ENCODE measurements around the gene CIC. TPM values are rescaled to one million over a fixed set of nuclear protein-coding genes. Genes with fewer than 3 reads are reported as not detected.

CIC gene
- polyA plus RNA-seq, 3 donors, result 0.62 to 42.2 (median 0.87) TPM

DNA sequence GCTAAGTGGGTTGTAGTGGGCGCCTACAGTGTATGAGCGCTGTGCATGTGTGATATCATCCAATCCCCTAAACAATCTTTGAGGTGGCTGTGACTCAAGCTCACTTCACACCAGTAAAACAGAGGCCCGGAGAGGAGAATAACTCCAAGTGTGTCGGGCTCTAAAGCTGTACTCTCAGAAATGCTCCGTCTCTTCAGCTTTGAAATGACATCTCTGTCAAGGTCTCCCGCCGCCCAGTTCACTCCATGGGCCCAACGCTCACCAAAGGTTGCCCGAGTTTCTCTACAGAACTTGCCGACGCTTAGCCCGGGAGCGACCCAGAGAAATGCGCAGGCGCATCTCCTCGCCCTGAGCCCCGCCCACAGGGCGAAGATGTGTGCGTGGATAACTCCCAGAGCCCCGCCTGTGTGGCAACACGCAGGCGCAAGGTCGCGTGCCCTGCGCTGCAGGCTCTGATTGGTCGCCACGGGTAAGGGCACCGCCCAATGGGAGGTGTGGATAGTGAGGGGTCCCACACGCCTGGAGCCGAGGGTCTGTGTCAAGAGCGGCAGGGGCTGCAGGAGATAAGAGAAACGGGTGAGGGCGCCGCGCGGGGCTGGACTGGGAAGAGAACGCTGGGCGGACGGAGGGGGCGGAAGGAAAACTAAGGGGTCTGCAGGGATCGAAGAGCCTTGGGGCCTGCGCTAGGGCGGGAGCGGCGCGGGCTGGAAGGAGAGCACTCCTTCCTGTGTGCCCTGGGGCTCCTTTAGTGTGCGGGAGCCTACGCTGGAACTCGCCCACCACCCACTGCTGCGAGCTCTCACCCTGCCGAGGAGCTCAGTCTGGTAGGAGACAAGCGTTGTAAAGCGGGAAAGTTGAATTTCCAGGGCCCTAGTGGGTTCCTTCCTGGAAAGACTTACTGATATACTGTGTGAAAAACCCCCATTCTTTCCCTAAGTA, 49.0 kb upstream of the CIC start, which contains the start of gene ZNF526:
Gene ZNF526, plus strand, starts transcription at position 501 of the 939 bp plus-strand sequence. CDS start 4,092 bp downstream, outside the sequence.
- Histone ChIP-seq H3K27me3 (ENCODE audit: control insufficient read depth in 2 of 2, insufficient read depth in 2 of 2, low read length in 2 of 2) (no peaks in the 10 kb centered on the region), H3K79me2 (ENCODE audit: insufficient read depth, low read length) (peaks cover 79% of the 10 kb centered on the region), H2AFZ (ENCODE audit: insufficient read depth, low read depth, low read length, poor library complexity, severe bottlenecking) (peak within 1 kb of the TSS; percentile 94), H3K27ac (ENCODE audit: low read depth in 1 of 2, low read length in 2 of 2) (peak within 1 kb of the TSS; percentile 83 to 98), H3K4me2 (replicated peaks; ENCODE audit: extremely low read depth, low read length, poor library complexity, severe bottlenecking) (peak within 1 kb of the TSS; percentile 92), H3K9ac (ENCODE audit: insufficient read depth, low read length, poor library complexity, severe bottlenecking) (peak within 1 kb of the TSS; percentile 85), H4K20me1 (ENCODE audit: insufficient read depth, low read length) (peaks cover 50% of the 10 kb centered on the region), H3K4me3 (replicated peaks in 1 of 3; ENCODE audit: low read depth in 2 of 3, low read length in 3 of 3) (peak within 1 kb of the TSS; percentile 58 to 84 (median 83)), H3K4me1 (ENCODE audit: control insufficient read depth in 1 of 2, insufficient read depth in 2 of 2, low read length in 2 of 2) (peaks cover 51 to 56% of the 10 kb centered on the region in 2 donors), H3K36me3 (replicated peaks in 1 of 2; ENCODE audit: control insufficient read depth in 1 of 2, insufficient read depth in 2 of 2, low read length in 2 of 2) (peaks cover 12 to 20% of the 10 kb centered on the region in 2 donors), H3K9me3 (replicated peaks in 1 of 2; ENCODE audit: control insufficient read depth in 1 of 2, insufficient read depth in 1 of 2, low read length in 2 of 2) (no peaks in the 10 kb centered on the region)
- intact Hi-C loops (cut with micrococcal nuclease), result loop anchor here in 1 of 2 donors (5.0 kb wide), 2 partner anchors 32 to 38 kb away; no protein-coding TSS in a partner anchor
- DNase-seq, result peak; percentile 96 to 97 (median 96)
- Mint-ChIP-seq H3K27ac (peak within 1 kb of the TSS; percentile 98 to 100 (median 99)), H3K4me3 (peak within 1 kb of the TSS; percentile 99), H3K36me3 (peaks cover 28 to 30% of the 10 kb centered on the region in 2 donors), H3K4me1 (peaks cover 56% of the 10 kb centered on the region), H3K27me3 (ENCODE audit: low read depth in 3 of 3) (peaks cover 0 to under 1% (median 0%) of the 10 kb centered on the region in 3 donors), H3K9me3 (peaks cover 0 to 2% (median 0%) of the 10 kb centered on the region in 7 donors)
- TF ChIP-seq, protein P1, sequence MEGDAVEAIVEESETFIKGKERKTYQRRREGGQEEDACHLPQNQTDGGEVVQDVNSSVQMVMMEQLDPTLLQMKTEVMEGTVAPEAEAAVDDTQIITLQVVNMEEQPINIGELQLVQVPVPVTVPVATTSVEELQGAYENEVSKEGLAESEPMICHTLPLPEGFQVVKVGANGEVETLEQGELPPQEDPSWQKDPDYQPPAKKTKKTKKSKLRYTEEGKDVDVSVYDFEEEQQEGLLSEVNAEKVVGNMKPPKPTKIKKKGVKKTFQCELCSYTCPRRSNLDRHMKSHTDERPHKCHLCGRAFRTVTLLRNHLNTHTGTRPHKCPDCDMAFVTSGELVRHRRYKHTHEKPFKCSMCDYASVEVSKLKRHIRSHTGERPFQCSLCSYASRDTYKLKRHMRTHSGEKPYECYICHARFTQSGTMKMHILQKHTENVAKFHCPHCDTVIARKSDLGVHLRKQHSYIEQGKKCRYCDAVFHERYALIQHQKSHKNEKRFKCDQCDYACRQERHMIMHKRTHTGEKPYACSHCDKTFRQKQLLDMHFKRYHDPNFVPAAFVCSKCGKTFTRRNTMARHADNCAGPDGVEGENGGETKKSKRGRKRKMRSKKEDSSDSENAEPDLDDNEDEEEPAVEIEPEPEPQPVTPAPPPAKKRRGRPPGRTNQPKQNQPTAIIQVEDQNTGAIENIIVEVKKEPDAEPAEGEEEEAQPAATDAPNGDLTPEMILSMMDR (IDR thresholded peaks at IDR 0.05), result no peak
- WGBS (ENCODE audit: insufficient coverage), result 2% methylated on average over 47 of the region's 53 CpGs

DNA sequence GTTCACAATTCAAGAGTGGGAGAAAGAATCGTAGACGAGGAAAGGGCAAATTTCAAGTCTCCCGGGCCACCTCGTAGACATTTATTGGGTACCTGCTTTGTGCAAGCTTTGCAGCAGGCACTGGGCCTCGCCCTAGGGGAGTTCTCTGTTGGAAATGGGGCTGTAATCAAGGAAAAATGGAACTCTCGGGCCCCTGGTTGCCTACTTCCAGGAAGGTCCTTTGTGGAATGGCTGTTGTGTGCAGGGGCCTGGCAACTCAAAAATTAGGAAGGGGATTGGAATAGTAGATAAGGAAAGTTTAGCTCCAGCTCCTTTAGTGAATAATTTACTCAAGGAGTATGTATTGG, 48.3 kb upstream of the CIC start:
- TF ChIP-seq, protein P1 (IDR thresholded peaks at IDR 0.05), result no peak
- peaks cover 26 to 28% of the 10 kb centered on the region in 2 donors for H3K36me3 Mint-ChIP-seq
- Histone ChIP-seq H3K36me3 (replicated peaks in 1 of 2; ENCODE audit: control insufficient read depth in 1 of 2, insufficient read depth in 2 of 2, low read length in 2 of 2) (peaks cover 17 to 20% of the 10 kb centered on the region in 2 donors), H2AFZ (ENCODE audit: insufficient read depth, low read depth, low read length, poor library complexity, severe bottlenecking) (peak overlapping the region; percentile 94), H3K4me2 (replicated peaks; ENCODE audit: extremely low read depth, low read length, poor library complexity, severe bottlenecking) (peak overlapping the region; percentile 92), H3K27me3 (ENCODE audit: control insufficient read depth in 2 of 2, insufficient read depth in 2 of 2, low read length in 2 of 2) (no peaks in the 10 kb centered on the region), H3K4me1 (ENCODE audit: control insufficient read depth in 1 of 2, insufficient read depth in 2 of 2, low read length in 2 of 2) (peaks cover 44 to 49% of the 10 kb centered on the region in 2 donors), H3K4me3 (replicated peaks in 1 of 3; ENCODE audit: low read depth in 2 of 3, low read length in 3 of 3) (peak overlapping the region; percentile 58 to 84 (median 83)), H3K9ac (ENCODE audit: insufficient read depth, low read length, poor library complexity, severe bottlenecking) (peak overlapping the region; percentile 85), H4K20me1 (ENCODE audit: insufficient read depth, low read length) (peaks cover 50% of the 10 kb centered on the region), H3K27ac (ENCODE audit: low read depth in 1 of 2, low read length in 2 of 2) (peak overlapping the region; percentile 83 to 98), H3K9me3 (replicated peaks in 1 of 2; ENCODE audit: control insufficient read depth in 1 of 2, insufficient read depth in 1 of 2, low read length in 2 of 2) (no peaks in the 10 kb centered on the region), H3K79me2 (ENCODE audit: insufficient read depth, low read length) (peaks cover 76% of the 10 kb centered on the region)
- H3K4me3 Mint-ChIP-seq, result peak overlapping the region; percentile 99
- peaks cover 0 to 2% (median 0%) of the 10 kb centered on the region in 7 donors for H3K9me3 Mint-ChIP-seq
- H3K4me1 Mint-ChIP-seq, result peaks cover 49% of the 10 kb centered on the region
- intact Hi-C loops (cut with micrococcal nuclease), result no loop called here
- no peak for DNase-seq
- peak overlapping the region; percentile 98 to 100 (median 99) for H3K27ac Mint-ChIP-seq
- WGBS (ENCODE audit: insufficient coverage), result 0% methylated on average over 3 of the region's 6 CpGs
- no peaks in the 10 kb centered on the region for H3K27me3 Mint-ChIP-seq (ENCODE audit: low read depth in 3 of 3)

Measured in CD14-positive monocyte (primary cell).